Lung (tissue), 12 donors: ENCODE measurements around the gene CAPRIN2. TPM values are rescaled to one million over a fixed set of nuclear protein-coding genes. Genes with fewer than 3 reads are reported as not detected.

Experiments
- ATAC-seq: fragments of 200-7000 bp; cut with Tn5 transposase; one replicate; pipeline ENCODE4 v1.9.1; 2020; ENCODE audit warnings: moderate number of reproducible peaks; ENCODE audit not compliant: insufficient read depth, low FRiP score
- DNase-seq, 3 donors: peaks; one replicate each; pipeline ENCODE4 v3.0.0-alpha.2; 2013 to 2017
- H3K27ac ChIP-seq, 2 donors: one replicate each; pipeline ENCODE4 v1.5.1; 2013; ENCODE audit warnings: mild to moderate bottlenecking in 2 of 2, moderate library complexity in 2 of 2, control low read depth in 1 of 2, inconsistent platforms in 1 of 2, low read depth in 1 of 2, low read length in 1 of 2
- H3K27me3 ChIP-seq, 3 donors: one replicate each; pipeline ENCODE4 v1.5.1; 2013; ENCODE audit warnings: low read length in 2 of 3; ENCODE audit not compliant: control insufficient read depth in 3 of 3, insufficient read depth in 3 of 3
- H3K36me3 ChIP-seq, 4 donors: one replicate each; pipeline ENCODE4 v1.5.1; 2013; ENCODE audit warnings: low read length in 4 of 4, mild to moderate bottlenecking in 1 of 4, moderate library complexity in 1 of 4; ENCODE audit not compliant: control insufficient read depth in 4 of 4, insufficient read depth in 4 of 4
- H3K4me1 ChIP-seq, 5 donors: one replicate each; pipeline ENCODE4 v1.5.1; 2013; ENCODE audit warnings: low read length in 5 of 5, mild to moderate bottlenecking in 2 of 5, moderate library complexity in 1 of 5; ENCODE audit not compliant: control insufficient read depth in 5 of 5, insufficient read depth in 5 of 5
- H3K4me3 ChIP-seq: one replicate; pipeline ENCODE4 v1.5.1; 2013; ENCODE audit warnings: mild to moderate bottlenecking, control low read depth, moderate library complexity
- H3K9ac ChIP-seq, 2 donors: one replicate each; pipeline ENCODE4 v1.5.1; 2013; ENCODE audit warnings: low read length in 2 of 2, control low read depth in 1 of 2; ENCODE audit not compliant: insufficient read depth in 1 of 2
- H3K9me3 ChIP-seq, 4 donors: one replicate each; pipeline ENCODE4 v1.5.1; 2013; ENCODE audit warnings: low read length in 3 of 4, mild to moderate bottlenecking in 1 of 4, moderate library complexity in 1 of 4; ENCODE audit not compliant: control insufficient read depth in 4 of 4, insufficient read depth in 3 of 4
- CTCF ChIP-seq: IDR thresholded peaks from 2 replicates; pipeline ENCODE4 v1.5.1; 2012; ENCODE audit warnings: mild to moderate bottlenecking; ENCODE audit errors: control extremely low read depth, extremely low read depth
- WGBS, 2 donors: extraction: QIAGEN DNeasy Blood & Tissue Kit; methylation state at CpG; one replicate each; pipeline ENCODE4 v1.1.7; 2013; 5-methylcytosine and 5-hydroxymethylcytosine counted together
- polyA plus RNA-seq, 2 donors: library from polyadenylated mRNA; stranded (reverse); fragments of 200-250 nt; gene quantifications; one replicate each; pipeline ENCODE4 v1.2.1, GENCODE V29; 2013
- total RNA-seq, 2 donors: library from RNA; depleted of rRNA in 1 of 2; stranded (reverse); fragments of >200 nt in 1 of 2; gene quantifications; one replicate each; pipeline ENCODE4 v1.2.1, GENCODE V29; 2014 to 2021
- donor health status: control.
- donor health status: control.
- donor health status: Bipolar disorder and iron deficiency.
- donor health status: healthy.
- donor health status: DM: yes; HTN: yes; CAD: no.

The CAPRIN2 gene
- total and polyA plus RNA-seq, 4 donors: 8.2 to 43.5 (median 16.9) TPM

GRCh38 chr12:30730011-30730410, 24.7 kb downstream of the CAPRIN2 start:
- Histone ChIP-seq H3K4me1 (peaks cover 0 to 1% (median 0%) of the 10 kb centered on the region in 5 donors), H3K27ac (no peak overlapping the region), H3K36me3 (peaks cover 5 to 16% (median 12%) of the 10 kb centered on the region in 4 donors), H3K9ac (no peak overlapping the region), H3K9me3 (no peaks in the 10 kb centered on the region), H3K27me3 (no peaks in the 10 kb centered on the region), H3K4me3 (no peak overlapping the region)
- WGBS, 2 donors: 93 to 94% methylated on average over 2 of the region's 2 CpGs
- DNase-seq (no peak), ATAC-seq (no peak)
- no peak for TF ChIP-seq CTCF

GRCh38 chr12:30729547-30729946, 25.2 kb downstream of the CAPRIN2 start:
- no peaks in the 10 kb centered on the region for H3K9me3 ChIP-seq
- WGBS, 2 donors: 92 to 96% methylated on average over 4 of the region's 4 CpGs
- ATAC-seq (no peak), DNase-seq (no peak)
- H3K27ac ChIP-seq: no peak overlapping the region
- no peaks in the 10 kb centered on the region for H3K4me1 ChIP-seq
- H3K27me3 ChIP-seq: no peaks in the 10 kb centered on the region
- no peak overlapping the region for H3K4me3 ChIP-seq
- no peak for TF ChIP-seq CTCF
- no peak overlapping the region for H3K9ac ChIP-seq
- H3K36me3 ChIP-seq: peaks cover 5 to 14% (median 11%) of the 10 kb centered on the region in 4 donors

- DNase-seq: no peak
- no peak overlapping the region for H3K4me3 ChIP-seq
- WGBS, 2 donors: 96 to 98% methylated on average over 1 of the region's 1 CpG
- no peaks in the 10 kb centered on the region for H3K27me3 ChIP-seq
- no peak for ATAC-seq
- H3K36me3 ChIP-seq: peaks cover 5 to 16% (median 11%) of the 10 kb centered on the region in 4 donors
- no peaks in the 10 kb centered on the region for H3K4me1 ChIP-seq
- no peaks in the 10 kb centered on the region for H3K9me3 ChIP-seq
- no peak for TF ChIP-seq CTCF
- no peak overlapping the region for H3K9ac ChIP-seq
- no peak overlapping the region for H3K27ac ChIP-seq
Observed at GRCh38 chr12:30726647-30727046, 28.1 kb downstream of the CAPRIN2 start.

GRCh38 chr12:30725739-30726138, 29.0 kb downstream of the CAPRIN2 start:
- TF ChIP-seq CTCF: no peak
- no peak for DNase-seq
- Histone ChIP-seq H3K4me1 (no peaks in the 10 kb centered on the region), H3K27me3 (no peaks in the 10 kb centered on the region), H3K9me3 (no peaks in the 10 kb centered on the region), H3K27ac (no peak overlapping the region), H3K36me3 (peaks cover 5 to 17% (median 12%) of the 10 kb centered on the region in 4 donors), H3K4me3 (no peak overlapping the region), H3K9ac (no peak overlapping the region)
- WGBS, 2 donors: 58 to 85% methylated on average over 1 of the region's 1 CpG
- peak; percentile 48 for ATAC-seq
